ENCODE data around the gene PAPPA2. TPM values are rescaled to one million over a fixed set of nuclear protein-coding genes. Genes with fewer than 3 reads are reported as not detected.

Gene PAPPA2
- total and polyA plus RNA-seq, 7 donors: 0.05 to 1.1 (median 0.06) TPM; not detected in 2

- no peaks in the 10 kb centered on the region for H3K36me3 ChIP-seq (ENCODE audit: insufficient read depth in 1 of 2, low read depth in 1 of 2)
- ATAC-seq (no peak), DNase-seq (no peak)
- TF ChIP-seq CTCF (IDR thresholded peaks at IDR 0.05): no peak
- intact Hi-C loops (cut with DNase I): no loop called here
- WGBS, 3 donors: 65 to 79% (median 66%) methylated on average over 2 of the region's 2 CpGs
- H3K4me3 ChIP-seq: no peak overlapping the region
- H3K27me3 ChIP-seq (ENCODE audit: insufficient read depth in 3 of 3, low read length in 2 of 3): no peaks in the 10 kb centered on the region
- H3K9me3 ChIP-seq: no peaks in the 10 kb centered on the region
- no peaks in the 10 kb centered on the region for H3K4me1 ChIP-seq
- H3K27ac ChIP-seq: no peak overlapping the region
These were observed 346.3 kb downstream of the PAPPA2 start for GRCh38 chr1:176809292-176809691.

- Histone ChIP-seq H3K9me3 (no peaks in the 10 kb centered on the region), H3K27ac (no peak overlapping the region), H3K4me3 (no peak overlapping the region), H3K27me3 (ENCODE audit: insufficient read depth in 3 of 3, low read length in 2 of 3) (no peaks in the 10 kb centered on the region), H3K4me1 (no peaks in the 10 kb centered on the region), H3K36me3 (ENCODE audit: insufficient read depth in 1 of 2, low read depth in 1 of 2) (no peaks in the 10 kb centered on the region)
- WGBS, 3 donors: 25 to 32% (median 31%) methylated on average over 4 of the region's 4 CpGs
- no peak for ATAC-seq
- intact Hi-C loops (cut with DNase I): no loop called here
- TF ChIP-seq CTCF (IDR thresholded peaks at IDR 0.05): no peak
- DNase-seq: no peak
These were observed 348.7 kb downstream of the PAPPA2 start for GRCh38 chr1:176811511-176812288.

GRCh38 chr1:176815621-176816020 lies 352.6 kb downstream of the PAPPA2 start:
- Histone ChIP-seq H3K27me3 (ENCODE audit: insufficient read depth in 3 of 3, low read length in 2 of 3) (no peaks in the 10 kb centered on the region), H3K27ac (no peak overlapping the region), H3K4me1 (no peaks in the 10 kb centered on the region), H3K4me3 (no peak overlapping the region), H3K36me3 (ENCODE audit: insufficient read depth in 1 of 2, low read depth in 1 of 2) (no peaks in the 10 kb centered on the region), H3K9me3 (no peaks in the 10 kb centered on the region)
- TF ChIP-seq CTCF (IDR thresholded peaks at IDR 0.05): no peak
- intact Hi-C loops (cut with DNase I): no loop called here
- DNase-seq (no peak), ATAC-seq (no peak)
- WGBS, 3 donors: 90 to 92% (median 90%) methylated on average over 6 of the region's 6 CpGs

- intact Hi-C loops (cut with DNase I): no loop called here
- Histone ChIP-seq H3K36me3 (ENCODE audit: insufficient read depth in 1 of 2, low read depth in 1 of 2) (no peaks in the 10 kb centered on the region), H3K27me3 (ENCODE audit: insufficient read depth in 3 of 3, low read length in 2 of 3) (no peaks in the 10 kb centered on the region), H3K4me1 (no peaks in the 10 kb centered on the region), H3K27ac (no peak overlapping the region), H3K4me3 (no peak overlapping the region), H3K9me3 (no peaks in the 10 kb centered on the region)
- ATAC-seq: no peak
- 87 to 93% (median 90%) methylated on average over 3 of the region's 3 CpGs for WGBS, 3 donors
- TF ChIP-seq CTCF (IDR thresholded peaks at IDR 0.05): no peak
- no peak for DNase-seq
These were observed 353.3 kb downstream of the PAPPA2 start for GRCh38 chr1:176816232-176816631.
